HG02678 (cell line): ENCODE data around the gene SPNS2.

Experiments
- ATAC-seq: cut with Tn5 transposase; IDR thresholded peaks from one replicate; pipeline ENCODE4 v1.9.1; 2021; ENCODE audit warnings: mild to moderate bottlenecking, moderate library complexity; ENCODE audit not compliant: unreplicated experiment

Gene SPNS2

DNA sequence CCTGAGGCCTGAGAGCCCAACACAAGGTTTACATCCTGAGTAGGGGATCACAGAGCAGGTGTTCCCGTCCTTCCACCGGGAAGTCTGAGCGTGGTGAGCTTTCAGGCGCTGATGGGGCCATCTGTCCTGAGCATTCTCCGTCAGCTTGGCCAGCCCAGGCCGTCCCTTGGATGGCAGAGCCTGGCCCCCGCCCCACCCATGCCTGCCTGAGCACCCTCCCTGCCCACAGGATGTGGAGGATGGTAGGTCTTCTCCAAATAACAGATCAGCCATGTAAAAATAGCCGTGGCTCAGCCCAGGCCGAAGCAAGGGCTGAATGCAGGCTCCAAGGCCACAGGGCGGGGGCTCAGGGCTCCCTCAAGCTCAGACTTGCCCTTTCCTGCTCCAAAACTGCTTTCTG lies 20.2 kb downstream of the SPNS2 start:
- no peak for ATAC-seq

- no peak for ATAC-seq
Measured at GRCh38 chr17:4519361-4519788, 20.7 kb downstream of the SPNS2 start.

DNA sequence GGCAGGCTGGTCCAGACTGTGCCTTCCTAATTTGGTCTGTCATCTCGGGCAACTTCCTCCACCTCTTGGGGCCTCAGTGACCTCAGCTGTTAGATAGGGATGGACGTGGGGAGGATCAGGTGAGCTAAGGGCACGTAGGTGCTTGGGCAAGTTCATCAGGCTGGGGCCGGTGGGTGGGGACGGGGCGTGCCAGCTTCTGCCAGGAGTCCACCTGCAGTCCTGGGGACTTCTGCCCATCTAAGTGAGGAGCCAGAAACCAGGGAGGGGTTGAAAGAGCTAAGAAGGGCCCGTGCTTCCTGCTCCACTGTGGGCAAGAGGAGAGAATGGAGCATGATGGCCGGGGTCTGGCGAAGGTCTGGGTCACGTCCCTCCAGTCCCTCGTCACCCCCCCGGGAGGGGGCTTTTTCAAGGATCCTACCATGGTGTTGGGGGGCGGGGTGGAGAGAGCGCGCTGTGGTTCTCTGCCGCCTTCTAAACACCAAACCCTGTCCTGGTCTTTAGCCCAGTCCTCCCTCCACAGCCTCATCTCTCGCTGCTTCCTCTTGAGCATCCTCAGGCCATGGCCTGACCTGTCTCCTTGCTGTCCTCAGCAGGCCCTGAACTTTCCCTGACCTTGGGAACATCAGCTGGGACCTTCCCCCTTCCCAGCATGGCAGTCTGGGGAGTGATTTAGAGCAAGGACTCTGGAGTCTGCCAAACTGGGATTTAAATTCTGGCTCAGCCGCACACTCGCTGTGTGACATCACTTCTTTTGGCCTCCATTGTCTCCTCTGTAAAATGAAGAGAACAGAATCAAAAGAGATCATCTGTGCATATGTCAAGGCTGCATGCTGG lies 21.6 kb downstream of the SPNS2 start:
- ATAC-seq: no peak

GRCh38 chr17:4520894-4521600 lies 22.4 kb downstream of the SPNS2 start:
- ATAC-seq: no peak

- no peak for ATAC-seq
Measured at GRCh38 chr17:4522661-4523060, 24.0 kb downstream of the SPNS2 start.

GRCh38 chr17:4523946-4524345 lies 25.3 kb downstream of the SPNS2 start:
- no peak for ATAC-seq

- ATAC-seq: no peak
Measured at GRCh38 chr17:4525691-4526397, 27.2 kb downstream of the SPNS2 start.

GRCh38 chr17:4527134-4527533 lies 28.5 kb downstream of the SPNS2 start:
- ATAC-seq: no peak

GRCh38 chr17:4527566-4528125 lies 29.0 kb downstream of the SPNS2 start:
- no peak for ATAC-seq

- no peak for ATAC-seq
Measured at GRCh38 chr17:4529533-4530152, 31.0 kb downstream of the SPNS2 start.

GRCh38 chr17:4530799-4531730 lies 32.4 kb downstream of the SPNS2 start:
- no peak for ATAC-seq

GRCh38 chr17:4531988-4532736 lies 33.5 kb downstream of the SPNS2 start:
- ATAC-seq: no peak

DNA sequence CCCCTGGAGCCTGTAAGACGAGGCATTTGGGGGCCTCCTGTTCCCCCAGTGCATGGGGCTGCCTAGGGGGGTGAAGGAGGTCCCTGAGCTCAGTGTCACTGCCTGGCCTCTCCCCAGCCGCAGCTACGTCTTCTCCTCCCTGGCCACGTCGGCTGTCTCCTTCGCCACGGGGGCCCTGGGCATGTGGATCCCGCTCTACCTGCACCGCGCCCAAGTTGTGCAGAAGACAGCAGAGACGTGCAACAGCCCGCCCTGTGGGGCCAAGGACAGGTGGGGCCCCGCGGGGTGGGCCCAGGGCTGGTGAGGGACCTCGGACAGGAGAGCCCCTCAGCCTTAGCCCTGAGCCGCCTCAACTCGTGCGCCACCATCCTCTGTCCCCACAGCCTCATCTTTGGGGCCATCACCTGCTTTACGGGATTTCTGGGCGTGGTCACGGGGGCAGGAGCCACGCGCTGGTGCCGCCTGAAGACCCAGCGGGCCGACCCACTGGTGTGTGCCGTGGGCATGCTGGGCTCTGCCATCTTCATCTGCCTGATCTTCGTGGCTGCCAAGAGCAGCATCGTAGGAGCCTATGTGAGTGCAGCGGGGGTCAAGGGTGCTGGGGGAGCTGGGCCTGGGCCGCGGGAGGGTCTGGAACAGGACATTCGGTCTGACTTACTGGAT lies 34.3 kb downstream of the SPNS2 start:
- no peak for ATAC-seq

DNA sequence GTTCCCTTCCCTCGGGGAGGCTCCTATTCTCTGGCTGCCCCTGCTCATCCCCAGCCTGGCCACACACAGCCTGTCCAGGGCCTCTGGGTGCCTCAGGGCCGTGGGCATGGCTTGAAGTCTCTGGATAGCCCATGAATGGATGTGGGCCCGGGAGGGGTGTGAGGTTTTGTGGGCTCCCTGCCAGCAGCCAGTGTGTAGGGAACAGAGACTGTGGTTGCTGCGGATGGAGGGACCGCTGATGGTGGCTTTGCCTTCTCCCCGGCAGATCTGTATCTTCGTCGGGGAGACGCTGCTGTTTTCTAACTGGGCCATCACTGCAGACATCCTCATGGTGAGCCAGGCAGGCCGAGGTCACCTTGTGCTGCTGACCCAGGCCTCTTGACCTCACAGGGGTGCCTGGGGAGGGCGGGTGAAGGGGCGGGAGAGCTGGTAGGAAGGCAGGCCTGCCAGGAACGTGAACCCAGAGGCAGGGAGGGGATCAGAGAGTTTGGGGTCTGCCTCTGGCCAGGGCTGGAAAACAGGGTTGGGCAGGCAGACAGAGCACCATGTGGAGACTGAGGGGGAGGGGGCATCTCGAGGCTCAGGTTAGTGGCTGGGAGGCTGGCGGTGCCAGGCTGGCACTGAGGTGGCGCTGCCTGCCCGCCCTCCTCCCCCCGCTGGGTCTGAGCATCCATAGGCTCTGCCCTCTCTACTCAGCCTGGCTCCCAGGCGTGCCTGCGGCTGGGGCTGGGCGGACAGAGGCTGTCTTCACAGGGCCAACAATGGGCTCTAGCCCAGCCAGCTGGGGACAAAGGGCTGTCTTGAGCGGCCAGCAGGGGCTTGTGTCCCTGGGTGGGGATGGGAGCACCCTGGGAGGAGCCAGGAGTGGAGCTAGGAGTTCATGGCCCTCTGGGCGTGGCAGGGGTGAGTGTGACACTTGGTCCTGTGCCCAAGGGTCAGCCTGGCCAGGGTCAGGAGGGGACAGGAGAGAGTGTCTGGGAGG lies 35.1 kb downstream of the SPNS2 start:
- ATAC-seq: no peak

DNA sequence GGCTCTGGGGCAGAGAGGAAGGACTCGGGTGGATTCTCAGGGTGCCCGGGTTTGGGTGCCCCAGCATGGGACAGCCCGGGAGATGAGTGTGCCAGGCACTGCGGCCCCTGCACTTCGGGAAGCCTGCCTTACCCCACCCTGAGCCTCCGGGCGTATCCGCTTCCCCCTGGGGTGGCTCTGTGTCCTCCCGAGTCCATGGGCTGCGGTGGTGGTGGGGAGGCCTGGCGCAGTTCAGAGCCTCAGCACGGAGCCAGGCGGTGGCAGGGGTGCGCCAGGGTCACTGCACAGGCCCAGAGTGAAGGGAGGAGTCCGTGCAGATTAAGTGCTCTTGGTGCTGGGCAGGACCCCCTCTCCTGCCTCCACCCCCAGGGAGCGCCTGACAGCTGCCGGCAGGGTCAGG lies 35.8 kb downstream of the SPNS2 start:
- no peak for ATAC-seq

- no peak for ATAC-seq
Measured at GRCh38 chr17:4534928-4535666, 36.4 kb downstream of the SPNS2 start.
